Activated naive CD4-positive, alpha-beta T cell treated with anti-CD3 and anti-CD28 coated beads for 36 hours (primary cell): ENCODE data around the gene NDUFB2. TPM values are rescaled to one million over a fixed set of nuclear protein-coding genes. Genes with fewer than 3 reads are reported as not detected.
"Not testable (repeated sequence)": the region's sequence is repeated elsewhere in the genome, so short reads cannot be mapped to it uniquely, and the experiment has no call there.

Source experiments
- CTCF ChIA-PET: fragments of 350-600 bp; sonication (Branson Sonifier 250); formaldehyde crosslinking; loops from one replicate; lab custom pipeline; 2021; ENCODE audit warnings: antibody characterized with exemption; lab: Charles Lee
- DNase-seq: peaks from one replicate; pipeline ENCODE4 v3.0.0-alpha.2; 2020
- H3K27ac Mint-ChIP-seq: one replicate; pipeline ENCODE4 v1.8.0; 2021; ENCODE audit warnings: mild to moderate bottlenecking, mixed read lengths
- H3K27me3 Mint-ChIP-seq: one replicate; pipeline ENCODE4 v1.8.0; 2021; ENCODE audit warnings: low read depth, mixed read lengths
- H3K36me3 Mint-ChIP-seq: one replicate; pipeline ENCODE4 v1.8.0; 2021; ENCODE audit warnings: low read depth, mixed read lengths
- H3K4me1 Mint-ChIP-seq: one replicate; pipeline ENCODE4 v1.8.0; 2021; ENCODE audit warnings: low read depth, mixed read lengths
- H3K4me3 Mint-ChIP-seq: one replicate; pipeline ENCODE4 v1.8.0; 2021; ENCODE audit warnings: mild to moderate bottlenecking, moderate library complexity, mixed read lengths
- H3K9me3 Mint-ChIP-seq: one replicate; pipeline ENCODE4 v1.8.0; 2021; ENCODE audit warnings: mixed read lengths
- intact Hi-C: fragments of 100-400 bp; cut with micrococcal nuclease; formaldehyde crosslinking; loops from one replicate; pipeline ENCODE4 v1.15.1; 2023
- total RNA-seq, 2 experiments: library from RNA; stranded (reverse); gene quantifications; one replicate each; pipeline ENCODE4 v1.2.3, GENCODE V29; 2021

The NDUFB2 gene
- total RNA-seq, 2 experiments from 2014 or later = 167 to 179 TPM

DNA sequence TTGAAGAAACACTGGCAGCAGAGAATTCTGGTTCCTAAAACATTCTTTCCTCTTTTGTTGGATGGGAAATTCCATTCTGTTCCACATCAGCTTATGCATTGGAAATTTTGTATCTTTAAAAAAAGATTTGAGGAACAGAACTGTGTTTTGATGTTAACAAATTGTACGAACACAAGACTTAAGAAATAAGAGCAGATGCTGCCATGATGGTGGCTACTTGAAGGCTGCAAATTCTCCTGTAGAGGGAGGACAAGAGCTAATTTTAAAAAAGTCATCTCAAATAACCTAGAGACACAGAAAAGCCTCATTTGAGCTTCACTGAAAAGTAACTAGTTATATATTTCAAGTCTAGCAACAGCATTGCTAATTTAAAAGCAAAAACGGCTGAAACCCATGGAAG, 29.8 kb downstream of the NDUFB2 start:
- Mint-ChIP-seq H3K9me3 (no peaks in the 10 kb centered on the region), H3K27me3 (no peaks in the 10 kb centered on the region), H3K27ac (no peak overlapping the region), H3K36me3 (peaks cover 2% of the 10 kb centered on the region), H3K4me1 (peaks cover 17% of the 10 kb centered on the region), H3K4me3 (no peak overlapping the region)
- intact Hi-C loops = loop anchor here (10.0 kb wide), 1 partner anchor 829 kb away; the partner anchor contains the start of gene AGK
- CTCF ChIA-PET = interaction anchor here (0.8 to 1.6 kb wide), 8 partner anchors 12 to 506 kb away, joined by 3 to 6 read pairs (median 3); no protein-coding TSS in a partner anchor
- DNase-seq = no peak

- peaks cover 4% of the 10 kb centered on the region for H3K36me3 Mint-ChIP-seq
- no peaks in the 10 kb centered on the region for H3K9me3 Mint-ChIP-seq
- H3K27ac Mint-ChIP-seq = no peak overlapping the region
- H3K27me3 Mint-ChIP-seq = no peaks in the 10 kb centered on the region
- CTCF ChIA-PET = interaction anchor here (0.6 kb wide), 1 partner anchor 1317 kb away, joined by 3 read pairs; no protein-coding TSS in a partner anchor
- no peak overlapping the region for H3K4me3 Mint-ChIP-seq
- intact Hi-C loops = no loop called here
- DNase-seq = no peak
- H3K4me1 Mint-ChIP-seq = no peaks in the 10 kb centered on the region
These were observed 35.9 kb downstream of the NDUFB2 start for GRCh38 chr7:140732416-140732815.

DNA sequence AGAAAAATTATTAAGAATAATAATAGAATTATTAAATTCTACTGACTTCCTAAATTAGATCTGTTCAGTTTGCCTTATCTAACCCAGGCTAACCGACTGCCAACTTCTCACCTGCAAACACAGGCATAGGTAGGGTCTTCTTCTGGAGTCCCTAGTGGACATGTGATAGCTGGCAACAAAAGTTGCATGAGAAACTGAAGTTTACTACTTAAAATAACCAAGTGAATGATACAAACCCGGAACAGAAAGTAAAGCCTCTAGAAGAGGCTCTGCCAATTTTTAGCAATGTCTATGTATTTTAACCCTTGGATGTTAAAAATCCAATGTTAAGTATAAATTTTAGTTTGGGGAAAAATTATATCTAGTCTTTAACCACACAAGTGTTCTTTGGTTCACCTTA, 37.6 kb downstream of the NDUFB2 start:
- Mint-ChIP-seq H3K9me3 (no peaks in the 10 kb centered on the region), H3K4me3 (no peak overlapping the region), H3K4me1 (no peaks in the 10 kb centered on the region), H3K27ac (no peak overlapping the region), H3K36me3 (peaks cover 9% of the 10 kb centered on the region), H3K27me3 (no peaks in the 10 kb centered on the region)
- intact Hi-C loops = no loop called here
- CTCF ChIA-PET = no interaction called here
- DNase-seq = no peak

- H3K36me3 Mint-ChIP-seq = peaks cover 12% of the 10 kb centered on the region
- no peak for DNase-seq
- CTCF ChIA-PET = interaction anchor here (0.5 kb wide), 1 partner anchor 121 kb away, joined by 4 read pairs; no protein-coding TSS in a partner anchor
- H3K27me3 Mint-ChIP-seq = no peaks in the 10 kb centered on the region
- H3K9me3 Mint-ChIP-seq = no peaks in the 10 kb centered on the region
- H3K27ac Mint-ChIP-seq = no peak overlapping the region
- intact Hi-C loops = no loop called here
- H3K4me3 Mint-ChIP-seq = no peak overlapping the region
- H3K4me1 Mint-ChIP-seq = no peaks in the 10 kb centered on the region
These were observed 38.2 kb downstream of the NDUFB2 start for GRCh38 chr7:140734729-140735128.

DNA sequence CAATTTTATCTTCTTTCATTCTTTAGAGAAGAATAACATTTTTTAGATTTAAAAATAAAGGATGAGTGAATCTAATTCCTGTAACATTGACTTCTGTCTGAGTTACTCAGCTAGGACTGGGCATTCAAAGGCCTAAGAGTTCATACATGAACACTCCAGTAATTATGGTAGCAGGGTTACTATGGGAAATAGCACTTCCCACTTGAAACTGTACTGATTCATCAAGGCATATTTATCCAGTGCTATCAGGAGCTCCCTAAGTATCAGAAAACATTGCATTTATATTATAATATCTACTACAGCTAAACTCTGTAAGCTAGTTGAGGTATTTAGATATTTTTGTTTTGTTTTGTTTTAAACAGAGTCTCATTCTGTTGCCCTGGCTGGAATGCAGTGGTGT, 41.8 kb downstream of the NDUFB2 start:
- CTCF ChIA-PET = interaction anchor here (0.7 to 1.3 kb wide), 5 partner anchors 12 to 294 kb away, joined by 3 to 6 read pairs (median 4); no protein-coding TSS in a partner anchor
- no peaks in the 10 kb centered on the region for H3K4me1 Mint-ChIP-seq
- no peaks in the 10 kb centered on the region for H3K27me3 Mint-ChIP-seq
- intact Hi-C loops = no loop called here
- no peak overlapping the region for H3K4me3 Mint-ChIP-seq
- H3K27ac Mint-ChIP-seq = no peak overlapping the region
- no peaks in the 10 kb centered on the region for H3K9me3 Mint-ChIP-seq
- peaks cover 12% of the 10 kb centered on the region for H3K36me3 Mint-ChIP-seq
- DNase-seq = no peak

DNA sequence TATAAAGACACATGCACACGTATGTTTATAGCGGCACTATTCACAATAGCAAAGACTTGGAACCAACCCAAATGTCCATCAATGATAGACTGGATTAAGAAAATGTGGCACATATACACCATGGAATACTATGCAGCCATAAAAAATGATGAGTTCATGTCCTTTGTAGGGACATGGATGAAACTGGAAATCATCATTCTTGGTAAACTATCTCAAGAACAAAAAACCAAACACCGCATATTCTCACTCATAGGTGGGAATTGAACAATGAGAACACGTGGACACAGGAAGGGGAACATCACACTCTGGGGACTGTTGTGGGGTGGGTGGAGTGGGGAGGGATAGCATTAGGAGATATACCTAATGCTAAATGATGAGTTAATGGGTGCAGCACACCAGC, 46.7 kb downstream of the NDUFB2 start:
- H3K36me3 Mint-ChIP-seq = peaks cover 18% of the 10 kb centered on the region
- intact Hi-C loops, H3K27me3 Mint-ChIP-seq: not testable (repeated sequence)

DNA sequence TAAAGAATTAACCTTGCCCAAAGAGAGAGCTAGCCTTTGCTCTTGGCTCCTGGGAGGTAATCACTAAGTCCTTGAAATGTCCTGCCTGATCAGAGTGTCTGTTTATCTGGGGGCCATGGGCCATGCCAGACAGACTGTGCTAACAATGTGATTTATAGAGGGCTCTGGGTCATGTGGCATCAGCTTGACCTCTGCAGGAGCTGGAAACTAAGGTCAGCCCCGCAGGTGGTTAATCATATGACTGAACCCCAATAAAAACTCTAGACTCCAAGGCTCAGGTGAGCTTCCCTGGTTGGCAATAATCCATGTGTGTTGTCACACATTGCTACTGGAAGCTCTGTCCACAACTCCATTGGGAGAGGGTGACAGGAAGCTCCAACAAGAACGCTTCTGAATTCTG, 47.5 kb downstream of the NDUFB2 start:
- Mint-ChIP-seq H3K4me3 (no peak overlapping the region), H3K36me3 (peaks cover 14% of the 10 kb centered on the region), H3K27ac (no peak overlapping the region), H3K4me1 (no peaks in the 10 kb centered on the region), H3K27me3 (no peaks in the 10 kb centered on the region), H3K9me3 (peaks cover 2% of the 10 kb centered on the region)
- CTCF ChIA-PET = interaction anchor here (1.1 kb wide), 1 partner anchor 18 kb away, joined by 3 read pairs; no protein-coding TSS in a partner anchor
- DNase-seq = no peak
- intact Hi-C loops = no loop called here

More for the DNA sequence above, 46.7 kb downstream of the NDUFB2 start:
- H3K4me3 Mint-ChIP-seq, H3K4me1 Mint-ChIP-seq, DNase-seq, CTCF ChIA-PET, H3K9me3 Mint-ChIP-seq, H3K27ac Mint-ChIP-seq: not testable (repeated sequence)

- Mint-ChIP-seq H3K27me3 (no peaks in the 10 kb centered on the region), H3K4me1 (no peaks in the 10 kb centered on the region), H3K27ac (no peak overlapping the region), H3K4me3 (no peak overlapping the region), H3K9me3 (peaks cover 2% of the 10 kb centered on the region), H3K36me3 (peaks cover 9% of the 10 kb centered on the region)
- DNase-seq = no peak
- intact Hi-C loops = no loop called here
- CTCF ChIA-PET = no interaction called here
These were observed 49.0 kb downstream of the NDUFB2 start for GRCh38 chr7:140745266-140746058.

- CTCF ChIA-PET = interaction anchor here (0.7 kb wide), 1 partner anchor 277 kb away, joined by 3 read pairs; no protein-coding TSS in a partner anchor
- H3K27me3 Mint-ChIP-seq = no peaks in the 10 kb centered on the region
- H3K27ac Mint-ChIP-seq = no peak overlapping the region
- no peaks in the 10 kb centered on the region for H3K4me1 Mint-ChIP-seq
- peaks cover 9% of the 10 kb centered on the region for H3K36me3 Mint-ChIP-seq
- H3K4me3 Mint-ChIP-seq = no peak overlapping the region
- intact Hi-C loops = no loop called here
- peaks cover 2% of the 10 kb centered on the region for H3K9me3 Mint-ChIP-seq
- no peak for DNase-seq
These were observed 50.2 kb downstream of the NDUFB2 start for GRCh38 chr7:140746751-140747150.

DNA sequence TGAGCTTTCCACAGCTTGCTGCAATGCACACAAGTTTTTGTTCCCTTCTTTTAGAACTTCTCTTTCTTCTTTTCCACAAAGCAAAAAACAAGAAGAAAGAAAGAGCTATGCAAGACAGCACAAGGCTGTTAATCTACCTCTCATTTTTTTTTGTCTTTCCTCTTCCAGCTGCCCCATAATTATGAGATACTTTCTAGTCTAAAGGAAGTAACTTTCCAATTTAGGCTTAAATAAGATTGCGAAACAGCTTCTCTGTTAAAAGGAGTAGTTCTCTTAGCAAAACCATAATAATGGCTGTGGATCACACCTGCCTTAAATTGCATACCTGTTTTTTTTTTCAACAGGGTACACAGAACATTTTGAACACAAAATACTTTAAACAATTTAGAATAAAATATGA, 56.0 kb downstream of the NDUFB2 start:
- CTCF ChIA-PET = interaction anchor here (1.9 kb wide), 1 partner anchor 59 kb away, joined by 5 read pairs; no protein-coding TSS in a partner anchor

GRCh38 chr7:140754506-140754905, 58.0 kb downstream of the NDUFB2 start:
- no peaks in the 10 kb centered on the region for H3K27me3 Mint-ChIP-seq
- H3K4me3 Mint-ChIP-seq = no peak overlapping the region
- CTCF ChIA-PET = no interaction called here
- no peaks in the 10 kb centered on the region for H3K4me1 Mint-ChIP-seq
- H3K9me3 Mint-ChIP-seq = no peaks in the 10 kb centered on the region
- intact Hi-C loops = no loop called here
- DNase-seq = no peak
- no peak overlapping the region for H3K27ac Mint-ChIP-seq
- H3K36me3 Mint-ChIP-seq = peaks cover 3% of the 10 kb centered on the region

More for the DNA sequence above, 56.0 kb downstream of the NDUFB2 start:
- no peaks in the 10 kb centered on the region for H3K4me1 Mint-ChIP-seq
- H3K27me3 Mint-ChIP-seq = no peaks in the 10 kb centered on the region
- no peak overlapping the region for H3K4me3 Mint-ChIP-seq
- no peaks in the 10 kb centered on the region for H3K9me3 Mint-ChIP-seq
- no peak for DNase-seq
- H3K36me3 Mint-ChIP-seq = peaks cover 2% of the 10 kb centered on the region
- intact Hi-C loops = no loop called here
- no peak overlapping the region for H3K27ac Mint-ChIP-seq
